ENCODE data around the gene TBX20. TPM values are rescaled to one million over a fixed set of nuclear protein-coding genes. Genes with fewer than 3 reads are reported as not detected.

TBX20 gene, protein sequence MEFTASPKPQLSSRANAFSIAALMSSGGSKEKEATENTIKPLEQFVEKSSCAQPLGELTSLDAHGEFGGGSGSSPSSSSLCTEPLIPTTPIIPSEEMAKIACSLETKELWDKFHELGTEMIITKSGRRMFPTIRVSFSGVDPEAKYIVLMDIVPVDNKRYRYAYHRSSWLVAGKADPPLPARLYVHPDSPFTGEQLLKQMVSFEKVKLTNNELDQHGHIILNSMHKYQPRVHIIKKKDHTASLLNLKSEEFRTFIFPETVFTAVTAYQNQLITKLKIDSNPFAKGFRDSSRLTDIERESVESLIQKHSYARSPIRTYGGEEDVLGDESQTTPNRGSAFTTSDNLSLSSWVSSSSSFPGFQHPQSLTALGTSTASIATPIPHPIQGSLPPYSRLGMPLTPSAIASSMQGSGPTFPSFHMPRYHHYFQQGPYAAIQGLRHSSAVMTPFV
- total RNA-seq: not detected
- total RNA-seq: 1.0 to 1.1 reads per million in 2 donors

DNA sequence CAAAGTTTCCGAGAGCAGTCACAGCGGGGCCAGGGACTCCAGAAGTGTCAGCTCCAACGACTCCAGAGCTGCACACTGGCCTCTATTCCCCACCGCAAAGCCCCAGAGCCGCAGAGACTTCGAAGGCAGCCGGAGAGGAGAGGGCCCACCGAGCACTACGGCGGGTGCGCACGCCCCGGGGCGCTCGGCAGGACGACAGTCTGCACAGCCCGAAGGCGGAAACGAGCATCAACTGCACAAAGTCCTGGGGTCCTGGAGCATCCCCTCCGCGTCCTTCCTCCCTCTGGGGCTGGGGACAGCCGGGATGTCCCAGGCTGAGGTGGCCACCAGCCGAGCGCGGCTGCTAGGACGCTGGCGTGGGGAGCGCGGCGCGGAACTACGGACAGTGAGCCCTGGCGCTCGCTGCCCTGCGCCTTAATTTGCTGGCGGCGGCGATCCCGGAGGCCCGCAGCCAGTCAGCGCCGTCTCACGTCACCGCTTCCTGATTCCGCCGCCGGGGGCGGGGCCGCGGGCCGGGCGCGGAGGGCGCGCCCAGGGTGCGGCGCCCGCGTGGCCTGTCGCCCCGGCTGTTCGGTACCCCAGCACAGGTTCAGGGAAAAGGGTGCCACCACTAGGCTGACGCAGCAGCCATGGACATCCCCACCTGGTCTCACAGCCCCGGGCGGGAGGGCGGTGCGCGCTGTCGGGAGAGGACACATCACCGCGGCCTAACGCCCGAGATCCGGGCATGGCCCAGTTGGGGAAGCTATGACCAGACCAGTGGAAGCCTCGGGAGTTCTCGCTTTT lies at the start of gene TBX20:
Gene TBX20 (minus strand): TSS at position 391 of the 786 bp plus-strand sequence. CDS start 480 bp downstream, outside the sequence.
- Mint-ChIP-seq H3K27me3 (peaks cover 85% of the 10 kb centered on the region), H3K4me3 (peak within 1 kb of the TSS; percentile 55), H3K4me1 (no peaks in the 10 kb centered on the region), H3K27ac (peak within 1 kb of the TSS; percentile 37), H3K36me3 (ENCODE audit: low read depth) (peaks cover 3% of the 10 kb centered on the region)
- DNase-seq (no peak), ATAC-seq (peak; percentile 54)
- peaks cover 3% of the 10 kb centered on the region for H3K9me3 ChIP-seq (ENCODE audit: control insufficient read depth, low read length, poor library complexity, severe bottlenecking)

DNA sequence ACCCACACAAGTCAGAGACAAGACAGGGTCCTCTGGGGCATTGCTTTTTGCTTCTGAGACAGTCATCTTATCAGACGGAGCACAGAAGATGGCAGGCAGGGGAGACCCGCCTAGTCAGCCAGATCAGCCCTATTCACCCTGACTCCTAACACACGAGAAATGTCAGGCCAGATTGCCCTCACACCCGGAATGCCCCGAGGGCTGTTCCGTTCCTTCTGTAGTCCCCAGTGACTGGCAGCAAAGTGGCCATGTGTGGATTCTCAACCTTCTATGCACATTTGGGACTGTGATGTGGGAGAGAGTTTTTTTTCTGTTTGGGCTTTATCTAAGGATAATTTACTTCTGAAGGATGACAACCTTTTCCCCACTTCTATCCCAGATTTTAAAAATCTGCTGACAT lies 35.5 kb upstream of the TBX20 start:
- H3K9me3 ChIP-seq (ENCODE audit: control insufficient read depth, low read length, poor library complexity, severe bottlenecking): no peaks in the 10 kb centered on the region
- no peaks in the 10 kb centered on the region for H3K36me3 Mint-ChIP-seq (ENCODE audit: low read depth)
- H3K27me3 Mint-ChIP-seq: peaks cover 31% of the 10 kb centered on the region
- ATAC-seq (no peak), DNase-seq (no peak)
- H3K27ac Mint-ChIP-seq: no peak overlapping the region
- H3K4me3 Mint-ChIP-seq: no peak overlapping the region
- no peaks in the 10 kb centered on the region for H3K4me1 Mint-ChIP-seq

DNA sequence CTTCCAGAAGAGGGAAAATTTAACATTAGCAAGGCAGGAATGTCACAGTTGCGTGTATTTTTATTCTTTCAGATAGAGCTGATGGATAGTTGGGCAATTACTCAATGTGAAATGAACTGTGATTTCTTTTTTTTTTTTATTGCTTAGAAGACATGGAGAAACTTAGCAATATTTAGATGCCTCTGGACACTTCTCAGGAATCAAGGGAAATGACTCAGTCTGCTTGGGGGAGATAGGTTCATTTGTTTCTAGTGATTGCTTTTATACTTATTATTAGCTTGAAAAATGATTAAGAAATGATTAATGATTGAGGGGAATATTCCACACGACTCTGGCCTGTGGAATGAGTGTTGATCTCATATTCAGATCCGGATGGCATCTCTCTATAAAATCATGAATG lies 33.1 kb upstream of the TBX20 start:
- Mint-ChIP-seq H3K4me3 (no peak overlapping the region), H3K27ac (no peak overlapping the region), H3K27me3 (peaks cover 44% of the 10 kb centered on the region), H3K4me1 (no peaks in the 10 kb centered on the region), H3K36me3 (ENCODE audit: low read depth) (no peaks in the 10 kb centered on the region)
- no peaks in the 10 kb centered on the region for H3K9me3 ChIP-seq (ENCODE audit: control insufficient read depth, low read length, poor library complexity, severe bottlenecking)
- no peak for DNase-seq
- ATAC-seq: no peak

DNA sequence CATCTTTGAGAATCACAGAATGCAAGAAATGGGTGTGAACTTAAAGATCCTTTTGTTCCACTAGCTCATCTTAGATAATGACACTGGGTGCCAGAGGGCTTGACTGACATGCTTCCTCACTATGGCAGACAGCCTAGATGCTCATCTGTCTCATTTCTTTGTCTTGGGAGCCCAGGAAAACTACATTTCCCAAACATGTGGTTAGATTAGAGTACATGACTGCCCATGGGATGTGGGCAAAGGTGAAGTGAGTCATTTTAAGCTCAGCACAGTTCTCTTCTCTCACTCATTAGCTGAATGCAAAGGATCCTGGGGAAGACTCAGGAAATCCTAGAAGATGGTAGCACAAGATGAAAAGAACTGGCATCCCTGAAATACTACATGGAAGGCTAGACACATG lies 32.5 kb upstream of the TBX20 start:
- Mint-ChIP-seq H3K4me3 (no peak overlapping the region), H3K27ac (no peak overlapping the region), H3K36me3 (ENCODE audit: low read depth) (no peaks in the 10 kb centered on the region), H3K27me3 (peaks cover 40% of the 10 kb centered on the region), H3K4me1 (no peaks in the 10 kb centered on the region)
- H3K9me3 ChIP-seq (ENCODE audit: control insufficient read depth, low read length, poor library complexity, severe bottlenecking): no peaks in the 10 kb centered on the region
- ATAC-seq: no peak
- no peak for DNase-seq

DNA sequence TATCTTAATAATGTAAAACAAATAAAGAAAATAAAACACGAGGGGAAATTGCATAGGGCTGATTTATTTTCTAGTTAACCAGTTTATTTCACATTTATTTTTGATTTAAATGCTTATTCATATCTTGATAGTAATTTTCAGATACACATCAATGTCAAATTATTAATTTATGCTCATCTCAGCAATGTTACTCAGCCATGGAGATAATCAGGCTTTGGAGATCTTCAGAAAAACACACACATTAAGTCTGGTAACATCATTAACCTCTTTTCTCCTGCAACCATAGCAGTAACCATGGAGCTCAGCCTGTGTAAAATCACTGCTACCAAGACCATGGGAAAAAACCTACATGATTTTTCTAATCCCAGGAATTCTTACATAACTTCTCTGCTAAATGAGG lies 31.9 kb upstream of the TBX20 start:
- ATAC-seq (no peak), DNase-seq (no peak)
- Mint-ChIP-seq H3K36me3 (ENCODE audit: low read depth) (no peaks in the 10 kb centered on the region), H3K27ac (no peak overlapping the region), H3K4me1 (no peaks in the 10 kb centered on the region), H3K27me3 (peaks cover 46% of the 10 kb centered on the region), H3K4me3 (no peak overlapping the region)
- no peaks in the 10 kb centered on the region for H3K9me3 ChIP-seq (ENCODE audit: control insufficient read depth, low read length, poor library complexity, severe bottlenecking)

DNA sequence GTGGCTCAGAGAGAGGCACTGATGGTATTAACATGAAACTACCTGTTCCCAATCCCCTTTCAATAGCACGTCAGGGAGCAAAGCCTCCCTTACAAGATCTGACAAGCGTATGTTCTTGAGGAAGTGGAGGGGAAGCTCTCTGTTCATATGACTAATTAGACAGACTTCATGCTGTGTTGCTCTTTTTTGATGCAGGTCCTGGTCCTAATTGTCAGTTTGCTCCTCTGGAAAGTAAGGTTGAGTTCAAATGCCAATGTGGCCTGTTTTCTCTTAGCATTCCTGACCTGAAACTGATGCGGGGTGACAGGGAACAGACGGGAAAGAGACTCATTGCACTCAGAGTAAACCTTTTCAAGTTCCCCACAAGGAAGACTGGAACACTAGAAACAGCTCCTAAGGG lies 27.0 kb upstream of the TBX20 start:
- H3K27me3 Mint-ChIP-seq: peaks cover 54% of the 10 kb centered on the region

DNA sequence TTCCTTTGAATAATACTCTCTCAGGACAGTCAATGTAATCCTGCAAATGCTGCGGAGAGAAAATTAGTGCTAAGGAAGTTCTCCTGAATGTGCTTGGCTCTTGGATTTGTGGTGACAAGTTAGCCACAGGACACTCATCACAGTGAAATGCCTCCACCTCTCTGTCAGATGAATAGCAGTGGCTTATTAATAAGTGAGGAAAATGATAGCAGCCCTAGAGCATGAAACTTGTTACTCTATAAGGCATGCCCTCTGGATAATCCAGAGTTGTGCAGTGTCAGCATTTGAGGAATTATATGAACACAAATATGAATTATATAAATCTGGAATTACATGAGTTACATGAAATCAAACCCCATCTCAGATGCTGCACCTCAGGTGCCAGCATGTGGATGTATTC lies 23.5 kb upstream of the TBX20 start:
- H3K4me1 Mint-ChIP-seq: no peaks in the 10 kb centered on the region
- no peak overlapping the region for H3K27ac Mint-ChIP-seq
- ATAC-seq: no peak
- DNase-seq: no peak
- H3K27me3 Mint-ChIP-seq: peaks cover 48% of the 10 kb centered on the region
- H3K4me3 Mint-ChIP-seq: no peak overlapping the region
- no peaks in the 10 kb centered on the region for H3K9me3 ChIP-seq (ENCODE audit: control insufficient read depth, low read length, poor library complexity, severe bottlenecking)
- no peaks in the 10 kb centered on the region for H3K36me3 Mint-ChIP-seq (ENCODE audit: low read depth)

More for the DNA sequence above, 27.0 kb upstream of the TBX20 start:
- H3K9me3 ChIP-seq (ENCODE audit: control insufficient read depth, low read length, poor library complexity, severe bottlenecking): no peaks in the 10 kb centered on the region
- ATAC-seq (no peak), DNase-seq (no peak)
- Mint-ChIP-seq H3K36me3 (ENCODE audit: low read depth) (no peaks in the 10 kb centered on the region), H3K4me1 (no peaks in the 10 kb centered on the region), H3K27ac (no peak overlapping the region), H3K4me3 (no peak overlapping the region)

DNA sequence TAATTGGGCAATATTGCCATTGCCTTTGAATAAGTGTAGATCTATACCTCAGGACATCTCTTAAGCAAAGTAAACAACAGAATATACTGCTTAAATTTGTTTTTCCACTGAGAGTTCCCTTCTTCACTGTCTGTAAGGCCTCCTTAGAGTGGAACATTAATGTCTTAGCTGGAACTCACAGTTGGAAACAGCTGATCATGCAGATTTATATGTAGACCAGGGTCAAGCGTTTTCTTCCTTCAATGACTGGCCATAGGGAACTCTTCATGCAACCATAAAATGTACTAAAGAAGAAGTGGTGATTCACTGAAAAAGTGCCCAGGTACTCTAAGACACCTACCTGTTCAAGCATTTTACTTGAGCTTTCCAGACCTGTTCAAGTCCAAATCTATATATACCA lies 18.3 kb upstream of the TBX20 start:
- no peak overlapping the region for H3K27ac Mint-ChIP-seq

DNA sequence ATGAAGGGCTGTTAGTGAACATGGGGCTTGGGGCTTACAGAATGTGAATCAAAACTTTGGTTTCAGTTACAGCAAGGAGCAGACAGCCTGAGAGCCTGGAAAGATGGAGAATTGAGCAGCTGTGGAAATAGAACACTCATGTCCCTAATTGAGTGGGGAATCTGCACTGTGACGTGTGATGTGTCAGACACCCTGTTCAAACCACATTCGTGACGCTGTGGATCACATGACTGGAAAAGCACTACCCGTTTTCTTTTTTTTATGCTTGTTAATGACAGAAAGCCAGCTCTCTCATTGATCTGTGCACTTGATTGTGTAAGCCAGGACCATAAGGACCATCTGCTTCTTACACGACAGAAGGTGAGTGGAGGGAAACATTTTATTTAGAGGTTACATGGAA lies 15.1 kb upstream of the TBX20 start:
- ATAC-seq (no peak), DNase-seq (no peak)
- Mint-ChIP-seq H3K36me3 (ENCODE audit: low read depth) (no peaks in the 10 kb centered on the region), H3K27ac (no peak overlapping the region), H3K27me3 (peaks cover 48% of the 10 kb centered on the region), H3K4me1 (no peaks in the 10 kb centered on the region), H3K4me3 (no peak overlapping the region)
- H3K9me3 ChIP-seq (ENCODE audit: control insufficient read depth, low read length, poor library complexity, severe bottlenecking): no peaks in the 10 kb centered on the region

More for the DNA sequence above, 18.3 kb upstream of the TBX20 start:
- no peaks in the 10 kb centered on the region for H3K36me3 Mint-ChIP-seq (ENCODE audit: low read depth)
- ATAC-seq (no peak), DNase-seq (no peak)
- no peaks in the 10 kb centered on the region for H3K4me1 Mint-ChIP-seq
- no peak overlapping the region for H3K4me3 Mint-ChIP-seq
- no peaks in the 10 kb centered on the region for H3K9me3 ChIP-seq (ENCODE audit: control insufficient read depth, low read length, poor library complexity, severe bottlenecking)
- peaks cover 33% of the 10 kb centered on the region for H3K27me3 Mint-ChIP-seq

DNA sequence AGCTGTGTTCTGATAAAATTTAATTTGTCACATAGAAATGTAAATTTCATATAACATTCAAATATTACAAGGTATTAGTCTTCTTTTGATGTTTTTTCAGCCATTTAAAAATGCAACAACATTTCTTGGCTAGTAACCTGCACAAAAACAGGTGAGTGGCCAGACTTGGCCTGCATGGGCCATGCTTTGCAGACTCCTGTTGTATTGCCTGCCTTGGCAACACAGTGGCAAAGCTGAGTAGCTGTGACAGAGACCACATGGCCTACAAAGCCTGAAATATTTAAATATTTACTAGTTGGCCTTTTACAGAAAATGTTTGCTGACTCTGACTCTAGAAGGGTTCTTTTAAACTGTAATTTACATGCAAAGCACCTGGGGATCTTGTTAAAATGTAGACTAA lies 13.5 kb upstream of the TBX20 start:
- no peak for ATAC-seq

DNA sequence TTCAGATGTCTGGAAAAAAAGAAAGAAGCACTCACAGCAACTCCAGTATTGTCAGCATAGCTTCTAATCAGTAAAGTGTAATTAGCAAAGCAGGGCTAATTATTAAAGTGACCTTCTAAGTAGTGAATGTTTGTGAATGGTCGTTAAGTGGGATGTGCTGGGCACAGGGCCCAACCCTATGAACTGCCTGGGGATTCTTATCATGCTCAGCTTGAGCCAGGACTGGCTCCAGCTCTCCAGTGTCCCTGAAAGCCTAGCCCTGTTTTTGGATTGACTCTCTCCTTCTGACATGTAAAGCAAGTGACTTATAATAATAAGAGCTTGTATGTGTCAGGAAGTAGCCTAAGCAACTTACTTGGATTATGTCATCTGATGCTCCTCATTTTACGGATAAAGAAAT lies 9.5 kb upstream of the TBX20 start:
- ATAC-seq (no peak), DNase-seq (no peak)
- H3K4me3 Mint-ChIP-seq: no peak overlapping the region
- H3K27me3 Mint-ChIP-seq: peaks cover 72% of the 10 kb centered on the region
- H3K36me3 Mint-ChIP-seq (ENCODE audit: low read depth): no peaks in the 10 kb centered on the region
- H3K27ac Mint-ChIP-seq: no peak overlapping the region
- no peaks in the 10 kb centered on the region for H3K4me1 Mint-ChIP-seq
- no peaks in the 10 kb centered on the region for H3K9me3 ChIP-seq (ENCODE audit: control insufficient read depth, low read length, poor library complexity, severe bottlenecking)

More for the DNA sequence above, 13.5 kb upstream of the TBX20 start:
- Mint-ChIP-seq H3K36me3 (ENCODE audit: low read depth) (no peaks in the 10 kb centered on the region), H3K4me1 (no peaks in the 10 kb centered on the region), H3K27me3 (peaks cover 53% of the 10 kb centered on the region), H3K27ac (no peak overlapping the region), H3K4me3 (no peak overlapping the region)
- no peaks in the 10 kb centered on the region for H3K9me3 ChIP-seq (ENCODE audit: control insufficient read depth, low read length, poor library complexity, severe bottlenecking)
- DNase-seq: no peak

DNA sequence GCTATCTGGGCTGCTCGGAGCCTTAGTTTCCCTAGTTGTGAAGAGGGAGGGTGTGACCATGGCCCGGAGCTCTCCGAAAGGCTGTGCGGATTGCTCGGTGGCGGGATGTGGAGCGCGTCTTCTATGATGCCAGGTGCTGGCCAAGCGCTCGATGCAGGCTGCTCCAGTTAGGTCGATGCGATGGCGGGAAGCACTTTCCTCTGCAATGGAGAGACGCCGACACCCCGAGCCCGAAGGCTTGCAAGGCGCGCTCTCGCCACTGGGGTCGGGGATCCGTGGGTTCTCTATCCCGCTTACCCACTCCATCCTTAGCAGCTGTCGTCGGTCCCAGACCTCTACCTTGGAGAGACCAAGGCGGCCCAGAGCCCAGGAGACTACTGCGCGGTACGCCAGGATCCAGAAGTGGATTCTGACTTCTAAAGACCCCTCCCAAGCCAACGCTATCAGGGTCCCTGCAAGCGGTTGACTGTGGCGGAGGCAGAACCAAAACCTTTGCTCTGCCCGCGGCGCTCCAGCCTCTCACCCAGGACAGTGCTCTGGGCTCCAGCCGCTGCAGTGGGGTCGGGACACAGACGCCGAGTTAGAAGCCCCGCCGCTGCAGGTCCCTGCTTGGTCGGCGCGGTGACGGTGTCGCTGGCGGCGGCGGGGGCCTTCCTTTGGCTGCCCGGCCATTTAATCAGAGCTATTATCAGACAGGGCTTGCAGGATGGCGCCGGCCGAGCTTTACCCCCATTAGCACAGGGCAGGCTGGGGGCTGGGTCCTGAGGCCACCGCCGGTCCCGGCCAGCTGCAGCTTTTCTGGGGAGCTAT lies 7.8 kb upstream of the TBX20 start:
- ATAC-seq: no peak
- Mint-ChIP-seq H3K4me3 (no peak overlapping the region), H3K36me3 (ENCODE audit: low read depth) (peaks cover 3% of the 10 kb centered on the region), H3K4me1 (no peaks in the 10 kb centered on the region), H3K27ac (no peak overlapping the region), H3K27me3 (peaks cover 80% of the 10 kb centered on the region)
- H3K9me3 ChIP-seq (ENCODE audit: control insufficient read depth, low read length, poor library complexity, severe bottlenecking): no peaks in the 10 kb centered on the region
- no peak for DNase-seq

DNA sequence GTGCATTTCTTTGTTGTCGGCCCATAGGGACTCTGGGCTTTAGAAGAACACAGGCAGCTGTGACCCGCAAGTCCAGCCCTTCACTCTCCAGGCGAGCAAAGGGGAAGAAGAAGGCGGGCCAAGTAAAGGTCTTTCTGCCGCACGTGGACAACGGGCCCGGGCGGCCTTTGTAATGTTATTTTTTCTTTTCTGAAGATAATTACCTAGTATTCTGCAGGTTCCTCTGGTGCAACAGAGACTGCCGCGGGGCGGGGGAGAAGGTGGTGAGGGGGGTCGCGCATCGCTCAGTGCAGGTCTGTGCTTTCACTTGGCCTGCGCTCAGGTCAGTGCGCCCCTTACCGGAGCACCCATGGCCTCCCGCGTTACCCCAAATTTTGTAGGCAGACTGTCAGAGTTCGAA lies 7.1 kb upstream of the TBX20 start:
- Mint-ChIP-seq H3K36me3 (ENCODE audit: low read depth) (peaks cover 3% of the 10 kb centered on the region), H3K27me3 (peaks cover 83% of the 10 kb centered on the region), H3K4me3 (no peak overlapping the region), H3K4me1 (no peaks in the 10 kb centered on the region), H3K27ac (no peak overlapping the region)
- ATAC-seq: no peak
- DNase-seq: no peak
- no peaks in the 10 kb centered on the region for H3K9me3 ChIP-seq (ENCODE audit: control insufficient read depth, low read length, poor library complexity, severe bottlenecking)
